CD14-positive monocyte (primary cell): ENCODE measurements around the gene VPS8. TPM values are rescaled to one million over a fixed set of nuclear protein-coding genes. Genes with fewer than 3 reads are reported as not detected.

Experiments
- DNase-seq, 3 donors: peaks; one replicate each; pipeline ENCODE4 v3.0.0-alpha.2; 2011 to 2022
- H2AFZ ChIP-seq: 2 replicates; pipeline ENCODE4 v1.6.0; 2012; ENCODE audit warnings: mild to moderate bottlenecking, low read depth, low read length, inconsistent platforms; ENCODE audit not compliant: insufficient read depth, poor library complexity, severe bottlenecking
- H3K27ac ChIP-seq, 2 donors: 1 replicate in 1 of 2; 2 replicates in 1 of 2; pipeline ENCODE4 v1.5.1; 2012 to 2013; ENCODE audit warnings: low read length in 2 of 2, control low read depth in 1 of 2, inconsistent platforms in 1 of 2, low read depth in 1 of 2, mild to moderate bottlenecking in 1 of 2
- H3K27me3 ChIP-seq, 2 donors: one replicate each; pipeline versions ENCODE4 v1.6.0 to v1.6.1; 2011 to 2013; ENCODE audit warnings: low read length in 2 of 2; ENCODE audit not compliant: control insufficient read depth in 2 of 2, insufficient read depth in 2 of 2
- H3K36me3 ChIP-seq, 2 donors: replicated peaks in 1 of 2; 1 replicate in 1 of 2; 2 replicates in 1 of 2; pipeline versions ENCODE4 v1.5.1 to v1.6.1; 2012 to 2013; ENCODE audit warnings: low read length in 2 of 2, control low read depth in 1 of 2, inconsistent platforms in 1 of 2, mild to moderate bottlenecking in 1 of 2; ENCODE audit not compliant: insufficient read depth in 2 of 2, control insufficient read depth in 1 of 2
- H3K4me1 ChIP-seq, 2 donors: 1 replicate in 1 of 2; 2 replicates in 1 of 2; pipeline versions ENCODE4 v1.5.1 to v1.6.1; 2012 to 2013; ENCODE audit warnings: low read length in 2 of 2, control low read depth in 1 of 2, inconsistent platforms in 1 of 2, mild to moderate bottlenecking in 1 of 2, moderate library complexity in 1 of 2; ENCODE audit not compliant: insufficient read depth in 2 of 2, control insufficient read depth in 1 of 2
- H3K4me2 ChIP-seq: replicated peaks from 2 replicates; pipeline ENCODE3; 2012; ENCODE audit warnings: low read length, moderate library complexity, mild to moderate bottlenecking; ENCODE audit not compliant: poor library complexity, severe bottlenecking; ENCODE audit errors: extremely low read depth
- H3K4me3 ChIP-seq, 3 experiments: fragments of 200-600 bp in 1 of 3; sonication (generic) in 1 of 3; replicated peaks in 1 of 3; 1 replicate in 2 of 3; 2 replicates in 1 of 3; pipeline ENCODE4 v1.5.1; 2011 to 2013; ENCODE audit warnings: low read length in 3 of 3, mild to moderate bottlenecking in 3 of 3, control low read depth in 2 of 3, low read depth in 2 of 3, inconsistent platforms in 1 of 3, moderate library complexity in 1 of 3
- H3K79me2 ChIP-seq: 2 replicates; pipeline ENCODE4 v1.6.0; 2012; ENCODE audit warnings: mild to moderate bottlenecking, control low read depth, inconsistent platforms, low read length, moderate library complexity; ENCODE audit not compliant: insufficient read depth
- H3K9ac ChIP-seq: 2 replicates; pipeline ENCODE4 v1.6.0; 2017; ENCODE audit warnings: low read length, mild to moderate bottlenecking; ENCODE audit not compliant: insufficient read depth, poor library complexity, severe bottlenecking
- H3K9me3 ChIP-seq, 2 donors: replicated peaks in 1 of 2; 1 replicate in 1 of 2; 2 replicates in 1 of 2; pipeline versions ENCODE4 v1.5.1 to v1.6.1; 2012 to 2013; ENCODE audit warnings: low read length in 2 of 2, control low read depth in 1 of 2; ENCODE audit not compliant: control insufficient read depth in 1 of 2, insufficient read depth in 1 of 2
- H4K20me1 ChIP-seq: 2 replicates; pipeline ENCODE4 v1.6.0; 2012; ENCODE audit warnings: mild to moderate bottlenecking, low read length, control low read depth, moderate library complexity; ENCODE audit not compliant: insufficient read depth
- H3K27ac Mint-ChIP-seq, 7 donors: one replicate each; pipeline ENCODE4 v1.8.0; 2020; ENCODE audit warnings: mild to moderate bottlenecking in 7 of 7, mixed read lengths in 7 of 7, moderate library complexity in 6 of 7, inconsistent platforms in 2 of 7
- H3K27me3 Mint-ChIP-seq, 3 donors: one replicate each; pipeline ENCODE4 v1.8.0; 2021 to 2022; ENCODE audit warnings: low read depth in 3 of 3, mild to moderate bottlenecking in 3 of 3, mixed read lengths in 3 of 3, moderate library complexity in 3 of 3, inconsistent platforms in 1 of 3
- H3K36me3 Mint-ChIP-seq, 2 donors: one replicate each; pipeline ENCODE4 v1.8.0; 2020; ENCODE audit warnings: mixed read lengths in 2 of 2, inconsistent platforms in 1 of 2, mild to moderate bottlenecking in 1 of 2
- H3K4me1 Mint-ChIP-seq: one replicate; pipeline ENCODE4 v1.8.0; 2020; ENCODE audit warnings: mild to moderate bottlenecking, mixed read lengths
- H3K4me3 Mint-ChIP-seq, 2 donors: one replicate each; pipeline ENCODE4 v1.8.0; 2020; ENCODE audit warnings: mild to moderate bottlenecking in 2 of 2, mixed read lengths in 2 of 2, moderate library complexity in 1 of 2
- H3K9me3 Mint-ChIP-seq, 7 donors: one replicate each; pipeline ENCODE4 v1.8.0; 2020 to 2022; ENCODE audit warnings: mixed read lengths in 7 of 7, mild to moderate bottlenecking in 6 of 7, moderate library complexity in 6 of 7, inconsistent platforms in 2 of 7
- CTCF ChIP-seq: fragments of 200-600 bp; IDR thresholded peaks from one replicate; pipeline ENCODE4 v1.8.0; 2022; ENCODE audit warnings: antibody characterized with exemption, mild to moderate bottlenecking
- WGBS: methylation state at CpG from one replicate; pipeline ENCODE4 v1.1.5; 2013; ENCODE audit warnings: missing lambda C conversion rate; ENCODE audit not compliant: insufficient coverage; 5-methylcytosine and 5-hydroxymethylcytosine counted together
- intact Hi-C, 2 donors: fragments of 100-400 bp; cut with micrococcal nuclease; formaldehyde crosslinking; loops; one replicate each; pipeline versions ENCODE4 v1.15.0 to v1.15.1; 2023
- polyA plus RNA-seq, 3 donors: library from polyadenylated mRNA; depleted of rRNA in 1 of 3; unstranded in 2 of 3; stranded (reverse) in 1 of 3; fragments of 300-500 nt in 2 of 3; fragments of >200 nt in 1 of 3; fragmentation: Illumina TruSeq in 2 of 3; gene quantifications; 1 replicate in 2 of 3; 2 replicates in 1 of 3; pipeline ENCODE4 v1.2.3, GENCODE V29; 2012 to 2021

Gene VPS8
- polyA plus RNA-seq, 3 donors = 22.0 to 42.3 (median 29.2) TPM

- peaks cover 16% of the 10 kb centered on the region for H3K4me1 Mint-ChIP-seq
- TF ChIP-seq CTCF = no peak
- H3K27ac Mint-ChIP-seq = no peak overlapping the region
- H3K4me3 Mint-ChIP-seq = no peak overlapping the region
- DNase-seq = no peak
- Histone ChIP-seq H3K36me3 (peaks cover 0 to 46% of the 10 kb centered on the region in 2 donors), H4K20me1 (no peaks in the 10 kb centered on the region), H3K79me2 (no peaks in the 10 kb centered on the region), H3K9me3 (peaks cover 4 to 7% of the 10 kb centered on the region in 2 donors), H3K4me2 (no peak overlapping the region), H3K4me1 (peaks cover 0 to 3% of the 10 kb centered on the region in 2 donors), H2AFZ (no peak overlapping the region), H3K27me3 (no peaks in the 10 kb centered on the region), H3K9ac (no peak overlapping the region), H3K27ac (no peak overlapping the region), H3K4me3 (no peak overlapping the region)
- peaks cover 45 to 55% of the 10 kb centered on the region in 2 donors for H3K36me3 Mint-ChIP-seq
- intact Hi-C loops = no loop called here
- peaks cover 0 to 7% (median 3%) of the 10 kb centered on the region in 7 donors for H3K9me3 Mint-ChIP-seq
- 92% methylated on average over 4 of the region's 7 CpGs for WGBS
- H3K27me3 Mint-ChIP-seq = peaks cover 0 to 2% (median 1%) of the 10 kb centered on the region in 3 donors
Measured at GRCh38 chr3:185042312-185043050, 230.5 kb downstream of the VPS8 start.

GRCh38 chr3:185046164-185046515, 234.2 kb downstream of the VPS8 start:
- Mint-ChIP-seq H3K4me3 (no peak overlapping the region), H3K9me3 (peaks cover 0 to 2% (median 0%) of the 10 kb centered on the region in 7 donors), H3K36me3 (peaks cover 63 to 65% of the 10 kb centered on the region in 2 donors), H3K27ac (peak overlapping the region in 1 of 7 donors; percentile 15), H3K27me3 (peaks cover 0 to 2% (median 1%) of the 10 kb centered on the region in 3 donors), H3K4me1 (peaks cover 16% of the 10 kb centered on the region)
- Histone ChIP-seq H3K79me2 (no peaks in the 10 kb centered on the region), H3K4me2 (no peak overlapping the region), H3K9me3 (no peaks in the 10 kb centered on the region), H3K27ac (peak overlapping the region in 1 of 2 donors; percentile 38), H3K36me3 (peaks cover 36 to 74% of the 10 kb centered on the region in 2 donors), H2AFZ (no peak overlapping the region), H3K9ac (no peak overlapping the region), H3K4me3 (no peak overlapping the region), H3K4me1 (peaks cover 0 to 3% of the 10 kb centered on the region in 2 donors), H4K20me1 (no peaks in the 10 kb centered on the region), H3K27me3 (no peaks in the 10 kb centered on the region)
- no peak for TF ChIP-seq CTCF
- DNase-seq = no peak
- WGBS = 71% methylated on average over 1 of the region's 1 CpG
- intact Hi-C loops = no loop called here
